DMS53 treated with DMSO at 0.1 percent for 48 hours (cell line): ENCODE results near the gene CCP110.

Source experiments
- DNase-seq: peaks from one replicate; lab custom pipeline; 2025; ENCODE audit not compliant: unreplicated experiment; lab: John Stamatoyannopoulos, UW

The CCP110 gene

GRCh38 chr16:19523559-19524355 lies at the start of gene CCP110:
CCP110 (plus strand) TSS chr16:19523942; CDS start chr16:19527882, 3,940 bp downstream.
- peak; percentile 67 for DNase-seq

- DNase-seq, result no peak
These were observed 49.1 kb upstream of the CCP110 start for GRCh38 chr16:19474617-19475016.

DNA sequence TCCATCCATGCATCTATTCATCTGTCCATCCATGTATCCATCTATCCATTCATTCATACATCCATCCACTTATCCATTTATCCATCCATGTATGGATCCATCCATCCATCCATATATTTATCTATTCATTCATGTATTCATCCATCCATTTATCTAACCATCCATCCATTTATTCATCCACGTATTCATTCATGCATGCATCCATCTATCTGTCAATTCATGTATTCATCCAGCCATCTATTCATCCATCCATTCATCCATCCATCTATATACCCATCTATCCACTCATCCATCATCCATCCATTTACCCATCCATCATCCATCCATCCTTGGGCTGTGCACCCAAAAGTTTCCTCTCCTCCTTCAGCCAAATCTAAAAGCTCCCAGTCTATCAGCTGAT lies 45.2 kb upstream of the CCP110 start:
- DNase-seq, result no peak

DNA sequence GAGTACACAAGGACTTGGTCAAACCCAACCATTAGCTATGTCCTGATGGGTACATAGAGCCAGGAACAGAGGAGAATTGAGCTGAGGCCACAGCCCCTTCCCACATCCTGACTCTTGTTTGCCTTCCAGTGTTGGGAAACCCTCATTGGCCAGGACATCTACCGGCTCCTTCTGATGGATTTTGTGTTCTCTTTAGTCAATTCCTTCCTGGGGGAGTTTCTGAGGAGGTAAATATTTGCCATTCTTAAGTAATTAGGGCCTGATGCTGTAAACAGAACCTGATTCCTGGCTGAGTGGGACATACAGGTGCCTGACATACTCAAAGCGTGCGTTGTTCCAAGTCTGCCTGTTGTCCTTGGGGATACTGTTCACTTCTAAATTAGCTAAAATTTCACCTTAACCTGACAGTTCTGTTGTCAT lies 44.4 kb upstream of the CCP110 start:
- DNase-seq, result no peak

GRCh38 chr16:19481296-19481695 lies 42.4 kb upstream of the CCP110 start:
- no peak for DNase-seq

GRCh38 chr16:19481769-19482168 lies 42.0 kb upstream of the CCP110 start:
- no peak for DNase-seq

- no peak for DNase-seq
These were observed 41.5 kb upstream of the CCP110 start for GRCh38 chr16:19482291-19482690.

GRCh38 chr16:19484096-19484495 lies 39.6 kb upstream of the CCP110 start:
- no peak for DNase-seq

- no peak for DNase-seq
These were observed 38.1 kb upstream of the CCP110 start for GRCh38 chr16:19485611-19486010.

GRCh38 chr16:19486051-19486450 lies 37.7 kb upstream of the CCP110 start:
- no peak for DNase-seq

DNA sequence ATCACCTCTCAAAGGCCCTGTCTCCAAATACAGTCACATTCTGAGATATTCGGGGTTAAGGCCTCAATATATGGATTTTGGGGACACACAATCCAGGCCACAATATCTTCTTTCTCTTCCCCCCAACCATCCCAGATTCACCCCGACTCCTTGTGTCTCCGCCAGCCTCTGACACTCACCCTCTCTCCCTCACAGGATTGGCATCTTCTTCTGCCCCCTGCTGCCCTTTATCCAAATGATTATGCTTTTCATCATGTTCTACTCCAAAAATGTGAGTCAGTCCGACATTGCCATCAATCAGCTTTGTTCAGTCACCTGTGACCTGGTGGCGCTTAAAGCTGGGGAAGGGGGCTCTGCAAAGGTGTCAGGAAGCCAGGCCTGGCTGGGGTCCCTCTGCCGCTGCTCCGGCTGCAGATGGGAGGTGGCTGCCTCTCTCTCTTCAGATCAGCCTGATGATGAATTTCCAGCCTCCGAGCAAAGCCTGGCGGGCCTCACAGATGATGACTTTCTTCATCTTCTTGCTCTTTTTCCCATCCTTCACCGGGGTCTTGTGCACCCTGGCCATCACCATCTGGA lies 36.9 kb upstream of the CCP110 start:
- DNase-seq, result no peak

DNA sequence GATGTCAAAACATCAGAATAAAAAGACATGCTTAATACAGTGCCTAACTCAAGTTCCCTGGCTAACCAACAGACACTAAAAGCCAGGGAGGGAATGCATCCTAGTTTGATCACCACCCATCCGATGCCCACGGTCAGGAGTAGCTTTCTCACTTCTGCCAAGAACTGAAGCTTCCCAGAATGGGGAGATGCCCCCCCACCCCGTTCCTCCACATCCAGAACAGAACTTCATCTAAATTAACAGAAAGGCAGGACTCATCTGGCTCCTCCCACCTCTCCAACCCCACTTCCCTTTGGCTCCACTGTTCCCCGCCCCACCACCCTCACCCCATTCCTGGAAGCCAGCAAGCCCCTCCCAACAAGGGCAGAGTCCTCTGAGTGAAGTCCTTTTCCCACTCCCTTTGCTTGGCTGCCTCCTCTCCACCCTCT lies 35.5 kb upstream of the CCP110 start:
- no peak for DNase-seq

GRCh38 chr16:19490619-19491018 lies 33.1 kb upstream of the CCP110 start:
- DNase-seq, result no peak

DNA sequence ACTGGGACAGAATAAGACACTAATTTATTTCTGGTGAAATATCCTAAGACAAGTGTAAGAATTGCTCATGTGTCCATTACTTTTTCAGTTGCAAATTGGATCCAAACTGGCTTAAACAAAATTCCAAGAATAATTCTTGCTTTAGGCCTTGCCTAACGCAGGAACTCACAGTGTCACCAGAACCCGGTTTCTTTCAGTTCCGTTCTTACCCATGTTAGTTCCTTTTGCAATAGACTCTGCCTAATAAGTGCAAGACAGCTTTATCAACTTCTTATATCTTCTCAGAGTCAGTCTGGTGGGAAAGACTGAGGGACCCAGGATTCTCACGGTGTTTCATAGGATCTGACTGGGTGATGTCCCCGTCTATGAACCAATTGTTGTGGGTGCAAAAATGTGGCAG lies 26.6 kb upstream of the CCP110 start:
- no peak for DNase-seq

DNA sequence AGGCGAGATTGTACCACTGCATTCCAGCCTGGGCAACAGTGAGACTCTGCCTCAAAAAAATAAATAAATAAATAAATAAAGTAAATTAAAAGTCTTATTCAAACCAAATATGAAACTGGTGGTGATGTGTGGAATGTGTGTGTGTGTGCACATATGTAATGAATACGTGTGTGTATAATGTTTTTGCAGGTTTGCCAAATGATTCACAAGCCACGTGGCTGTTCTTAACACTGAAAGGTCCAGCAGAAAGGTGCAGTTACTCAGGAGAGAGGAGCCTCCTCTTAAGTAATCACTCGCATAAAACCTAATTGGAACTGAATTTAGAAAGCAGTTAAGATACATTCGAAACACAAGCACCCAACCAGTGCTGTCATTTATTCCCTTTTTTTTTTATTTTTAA lies 24.7 kb upstream of the CCP110 start:
- DNase-seq, result no peak

GRCh38 chr16:19499481-19499880 lies 24.3 kb upstream of the CCP110 start:
- DNase-seq, result no peak

DNA sequence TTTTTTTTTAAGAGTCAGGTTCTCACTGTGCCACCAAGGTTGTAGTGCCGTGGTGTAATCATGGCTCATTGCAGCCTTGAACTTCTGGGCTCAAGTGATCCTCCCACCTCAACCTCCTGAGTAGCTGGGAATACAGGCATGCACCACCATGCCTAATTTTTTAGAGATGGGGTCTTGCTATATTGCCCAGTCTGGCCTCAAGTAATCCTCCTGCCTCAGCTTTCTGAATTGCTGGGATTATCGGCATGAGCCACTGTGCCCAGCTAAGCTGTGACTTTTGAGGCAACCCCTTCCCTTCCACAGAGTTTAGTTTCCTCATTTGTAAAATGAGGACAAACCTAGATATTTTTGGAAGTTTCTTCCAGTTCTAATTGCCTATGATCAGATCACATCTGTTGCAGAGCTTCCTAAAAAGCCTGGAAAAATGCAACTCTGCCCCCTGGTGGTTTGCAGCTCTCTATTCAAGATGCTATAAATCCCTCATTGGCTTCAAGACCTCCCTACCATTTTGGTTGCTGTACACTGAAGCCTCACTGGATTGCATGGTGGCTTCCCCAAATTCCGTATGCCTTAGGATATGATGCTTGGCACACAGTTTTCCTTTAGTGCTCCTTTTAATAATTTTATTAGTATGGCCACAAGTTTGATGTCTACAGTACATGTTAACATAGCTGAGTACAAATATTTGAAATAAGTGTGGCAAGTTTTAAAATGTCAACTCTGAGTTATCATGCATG lies 21.2 kb upstream of the CCP110 start:
- peak; percentile 65 for DNase-seq

GRCh38 chr16:19503461-19504075 lies 20.2 kb upstream of the CCP110 start:
- DNase-seq, result no peak

DNA sequence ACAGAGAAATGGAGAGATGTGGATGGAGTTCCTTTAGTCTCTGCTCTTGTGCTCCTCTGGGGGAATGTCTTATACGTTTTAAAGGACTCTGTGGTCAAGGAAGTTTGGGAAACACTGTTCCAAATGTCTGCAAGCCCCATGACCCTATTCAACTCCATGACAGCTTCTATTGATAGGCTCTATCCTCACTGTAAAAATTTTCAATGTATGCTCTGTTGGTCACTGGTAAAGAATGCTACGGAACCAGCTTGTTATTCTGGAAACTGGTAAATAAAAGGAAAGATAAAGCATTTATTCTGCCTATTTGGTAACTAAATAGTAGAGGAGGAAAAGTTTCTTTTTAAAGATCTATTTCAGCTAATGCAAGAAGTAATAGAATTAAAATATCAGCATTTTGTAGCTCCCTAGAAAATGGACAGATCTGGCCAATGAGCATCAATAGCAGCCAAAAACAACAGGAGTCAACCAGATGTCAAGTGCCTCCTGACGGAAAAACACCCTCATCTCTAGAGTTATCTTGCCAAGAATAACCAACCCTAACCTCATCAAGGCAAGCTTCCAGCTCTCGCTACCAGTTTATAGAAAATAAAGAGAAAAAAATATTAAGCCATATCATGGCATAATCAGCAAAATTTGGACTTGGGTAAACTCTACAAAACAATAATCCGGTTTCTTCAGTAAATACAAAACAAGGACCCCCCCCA lies 18.0 kb upstream of the CCP110 start:
- no peak for DNase-seq

DNA sequence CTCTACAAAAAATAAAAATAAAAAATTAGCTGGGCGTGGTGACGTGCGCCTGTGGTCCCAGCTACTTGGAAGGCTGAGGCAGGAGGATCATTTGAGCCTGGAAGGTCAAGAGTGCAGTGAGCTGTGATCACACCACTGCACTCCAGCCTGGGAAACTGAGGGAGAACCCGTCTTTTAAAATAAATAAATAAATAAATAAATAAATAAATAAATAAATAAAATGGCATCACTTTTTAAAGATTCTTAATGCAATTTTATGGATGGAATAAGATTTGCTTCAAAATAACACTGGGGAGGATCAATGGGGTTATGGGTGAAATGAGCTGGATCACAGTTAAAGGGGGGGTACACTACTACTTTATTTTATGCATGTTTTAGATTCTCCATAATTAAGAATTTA lies 16.8 kb upstream of the CCP110 start:
- no peak for DNase-seq

GRCh38 chr16:19507867-19508266 lies 15.9 kb upstream of the CCP110 start:
- no peak for DNase-seq
